CD14-positive monocyte (primary cell): ENCODE results near the gene KCNK1. TPM values are rescaled to one million over a fixed set of nuclear protein-coding genes. Genes with fewer than 3 reads are reported as not detected.

Experiments used
- DNase-seq, 3 donors: peaks; one replicate each; pipeline ENCODE4 v3.0.0-alpha.2; 2011 to 2022
- H2AFZ ChIP-seq: 2 replicates; pipeline ENCODE4 v1.6.0; 2012; ENCODE audit warnings: mild to moderate bottlenecking, low read depth, low read length, inconsistent platforms; ENCODE audit not compliant: insufficient read depth, poor library complexity, severe bottlenecking
- H3K27ac ChIP-seq, 2 donors: 1 replicate in 1 of 2; 2 replicates in 1 of 2; pipeline ENCODE4 v1.5.1; 2012 to 2013; ENCODE audit warnings: low read length in 2 of 2, control low read depth in 1 of 2, inconsistent platforms in 1 of 2, low read depth in 1 of 2, mild to moderate bottlenecking in 1 of 2
- H3K27me3 ChIP-seq, 2 donors: one replicate each; pipeline versions ENCODE4 v1.6.0 to v1.6.1; 2011 to 2013; ENCODE audit warnings: low read length in 2 of 2; ENCODE audit not compliant: control insufficient read depth in 2 of 2, insufficient read depth in 2 of 2
- H3K36me3 ChIP-seq, 2 donors: replicated peaks in 1 of 2; 1 replicate in 1 of 2; 2 replicates in 1 of 2; pipeline versions ENCODE4 v1.5.1 to v1.6.1; 2012 to 2013; ENCODE audit warnings: low read length in 2 of 2, control low read depth in 1 of 2, inconsistent platforms in 1 of 2, mild to moderate bottlenecking in 1 of 2; ENCODE audit not compliant: insufficient read depth in 2 of 2, control insufficient read depth in 1 of 2
- H3K4me1 ChIP-seq, 2 donors: 1 replicate in 1 of 2; 2 replicates in 1 of 2; pipeline versions ENCODE4 v1.5.1 to v1.6.1; 2012 to 2013; ENCODE audit warnings: low read length in 2 of 2, control low read depth in 1 of 2, inconsistent platforms in 1 of 2, mild to moderate bottlenecking in 1 of 2, moderate library complexity in 1 of 2; ENCODE audit not compliant: insufficient read depth in 2 of 2, control insufficient read depth in 1 of 2
- H3K4me2 ChIP-seq: replicated peaks from 2 replicates; pipeline ENCODE3; 2012; ENCODE audit warnings: low read length, moderate library complexity, mild to moderate bottlenecking; ENCODE audit not compliant: poor library complexity, severe bottlenecking; ENCODE audit errors: extremely low read depth
- H3K4me3 ChIP-seq, 3 experiments: fragments of 200-600 bp in 1 of 3; sonication (generic) in 1 of 3; replicated peaks in 1 of 3; 1 replicate in 2 of 3; 2 replicates in 1 of 3; pipeline ENCODE4 v1.5.1; 2011 to 2013; ENCODE audit warnings: low read length in 3 of 3, mild to moderate bottlenecking in 3 of 3, control low read depth in 2 of 3, low read depth in 2 of 3, inconsistent platforms in 1 of 3, moderate library complexity in 1 of 3
- H3K79me2 ChIP-seq: 2 replicates; pipeline ENCODE4 v1.6.0; 2012; ENCODE audit warnings: mild to moderate bottlenecking, control low read depth, inconsistent platforms, low read length, moderate library complexity; ENCODE audit not compliant: insufficient read depth
- H3K9ac ChIP-seq: 2 replicates; pipeline ENCODE4 v1.6.0; 2017; ENCODE audit warnings: low read length, mild to moderate bottlenecking; ENCODE audit not compliant: insufficient read depth, poor library complexity, severe bottlenecking
- H3K9me3 ChIP-seq, 2 donors: replicated peaks in 1 of 2; 1 replicate in 1 of 2; 2 replicates in 1 of 2; pipeline versions ENCODE4 v1.5.1 to v1.6.1; 2012 to 2013; ENCODE audit warnings: low read length in 2 of 2, control low read depth in 1 of 2; ENCODE audit not compliant: control insufficient read depth in 1 of 2, insufficient read depth in 1 of 2
- H4K20me1 ChIP-seq: 2 replicates; pipeline ENCODE4 v1.6.0; 2012; ENCODE audit warnings: mild to moderate bottlenecking, low read length, control low read depth, moderate library complexity; ENCODE audit not compliant: insufficient read depth
- H3K27ac Mint-ChIP-seq, 7 donors: one replicate each; pipeline ENCODE4 v1.8.0; 2020; ENCODE audit warnings: mild to moderate bottlenecking in 7 of 7, mixed read lengths in 7 of 7, moderate library complexity in 6 of 7, inconsistent platforms in 2 of 7
- H3K27me3 Mint-ChIP-seq, 3 donors: one replicate each; pipeline ENCODE4 v1.8.0; 2021 to 2022; ENCODE audit warnings: low read depth in 3 of 3, mild to moderate bottlenecking in 3 of 3, mixed read lengths in 3 of 3, moderate library complexity in 3 of 3, inconsistent platforms in 1 of 3
- H3K36me3 Mint-ChIP-seq, 2 donors: one replicate each; pipeline ENCODE4 v1.8.0; 2020; ENCODE audit warnings: mixed read lengths in 2 of 2, inconsistent platforms in 1 of 2, mild to moderate bottlenecking in 1 of 2
- H3K4me1 Mint-ChIP-seq: one replicate; pipeline ENCODE4 v1.8.0; 2020; ENCODE audit warnings: mild to moderate bottlenecking, mixed read lengths
- H3K4me3 Mint-ChIP-seq, 2 donors: one replicate each; pipeline ENCODE4 v1.8.0; 2020; ENCODE audit warnings: mild to moderate bottlenecking in 2 of 2, mixed read lengths in 2 of 2, moderate library complexity in 1 of 2
- H3K9me3 Mint-ChIP-seq, 7 donors: one replicate each; pipeline ENCODE4 v1.8.0; 2020 to 2022; ENCODE audit warnings: mixed read lengths in 7 of 7, mild to moderate bottlenecking in 6 of 7, moderate library complexity in 6 of 7, inconsistent platforms in 2 of 7
- WGBS: methylation state at CpG from one replicate; pipeline ENCODE4 v1.1.5; 2013; ENCODE audit warnings: missing lambda C conversion rate; ENCODE audit not compliant: insufficient coverage; 5-methylcytosine and 5-hydroxymethylcytosine counted together
- intact Hi-C, 2 donors: fragments of 100-400 bp; cut with micrococcal nuclease; formaldehyde crosslinking; loops; one replicate each; pipeline versions ENCODE4 v1.15.0 to v1.15.1; 2023
- polyA plus RNA-seq, 3 donors: library from polyadenylated mRNA; depleted of rRNA in 1 of 3; unstranded in 2 of 3; stranded (reverse) in 1 of 3; fragments of 300-500 nt in 2 of 3; fragments of >200 nt in 1 of 3; fragmentation: Illumina TruSeq in 2 of 3; gene quantifications; 1 replicate in 2 of 3; 2 replicates in 1 of 3; pipeline ENCODE4 v1.2.3, GENCODE V29; 2012 to 2021
- TF ChIP-seq, protein P1 (sequence below): fragments of 200-600 bp; IDR thresholded peaks from one replicate; pipeline ENCODE4 v1.8.0; 2022; ENCODE audit warnings: antibody characterized with exemption, mild to moderate bottlenecking

The KCNK1 gene
- polyA plus RNA-seq, 3 donors = not detected

DNA sequence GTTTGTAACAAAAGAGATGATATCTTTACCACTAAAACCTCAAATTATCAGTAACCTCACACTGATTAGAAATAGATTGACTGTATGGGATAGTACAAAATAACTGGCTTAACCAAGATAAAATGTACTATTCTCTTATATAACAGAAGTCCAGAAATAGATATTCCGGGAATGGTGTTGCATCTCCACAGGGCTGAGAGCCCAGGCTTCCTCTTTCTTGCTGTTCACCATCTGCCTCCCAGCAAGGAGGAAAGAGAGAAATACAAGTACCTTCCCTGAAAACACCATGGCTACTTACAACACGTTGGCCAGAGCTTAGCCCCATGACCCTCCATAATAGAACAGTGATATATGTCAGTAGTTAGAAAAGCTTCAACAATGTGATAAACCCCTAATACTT, 47.0 kb upstream of the KCNK1 start:
- peaks cover 0 to 14% (median 3%) of the 10 kb centered on the region in 7 donors for H3K9me3 Mint-ChIP-seq
- H3K4me3 Mint-ChIP-seq = no peak overlapping the region
- TF ChIP-seq, protein P1, sequence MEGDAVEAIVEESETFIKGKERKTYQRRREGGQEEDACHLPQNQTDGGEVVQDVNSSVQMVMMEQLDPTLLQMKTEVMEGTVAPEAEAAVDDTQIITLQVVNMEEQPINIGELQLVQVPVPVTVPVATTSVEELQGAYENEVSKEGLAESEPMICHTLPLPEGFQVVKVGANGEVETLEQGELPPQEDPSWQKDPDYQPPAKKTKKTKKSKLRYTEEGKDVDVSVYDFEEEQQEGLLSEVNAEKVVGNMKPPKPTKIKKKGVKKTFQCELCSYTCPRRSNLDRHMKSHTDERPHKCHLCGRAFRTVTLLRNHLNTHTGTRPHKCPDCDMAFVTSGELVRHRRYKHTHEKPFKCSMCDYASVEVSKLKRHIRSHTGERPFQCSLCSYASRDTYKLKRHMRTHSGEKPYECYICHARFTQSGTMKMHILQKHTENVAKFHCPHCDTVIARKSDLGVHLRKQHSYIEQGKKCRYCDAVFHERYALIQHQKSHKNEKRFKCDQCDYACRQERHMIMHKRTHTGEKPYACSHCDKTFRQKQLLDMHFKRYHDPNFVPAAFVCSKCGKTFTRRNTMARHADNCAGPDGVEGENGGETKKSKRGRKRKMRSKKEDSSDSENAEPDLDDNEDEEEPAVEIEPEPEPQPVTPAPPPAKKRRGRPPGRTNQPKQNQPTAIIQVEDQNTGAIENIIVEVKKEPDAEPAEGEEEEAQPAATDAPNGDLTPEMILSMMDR = no peak
- no peak overlapping the region for H3K4me3 ChIP-seq
- no peak overlapping the region for H3K9ac ChIP-seq
- no peak overlapping the region for H3K27ac ChIP-seq
- H2AFZ ChIP-seq = no peak overlapping the region
- no peaks in the 10 kb centered on the region for H3K27me3 ChIP-seq
- H3K27me3 Mint-ChIP-seq = peaks cover 0 to 3% (median 0%) of the 10 kb centered on the region in 3 donors
- intact Hi-C loops = no loop called here
- H3K36me3 Mint-ChIP-seq = no peaks in the 10 kb centered on the region
- H3K36me3 ChIP-seq = no peaks in the 10 kb centered on the region
- WGBS = no CpG with 5 or more reads among the region's 2 CpGs
- H3K27ac Mint-ChIP-seq = no peak overlapping the region
- H3K79me2 ChIP-seq = no peaks in the 10 kb centered on the region
- H4K20me1 ChIP-seq = no peaks in the 10 kb centered on the region
- no peaks in the 10 kb centered on the region for H3K9me3 ChIP-seq
- no peak overlapping the region for H3K4me2 ChIP-seq
- H3K4me1 ChIP-seq = no peaks in the 10 kb centered on the region
- H3K4me1 Mint-ChIP-seq = no peaks in the 10 kb centered on the region
- DNase-seq = no peak

DNA sequence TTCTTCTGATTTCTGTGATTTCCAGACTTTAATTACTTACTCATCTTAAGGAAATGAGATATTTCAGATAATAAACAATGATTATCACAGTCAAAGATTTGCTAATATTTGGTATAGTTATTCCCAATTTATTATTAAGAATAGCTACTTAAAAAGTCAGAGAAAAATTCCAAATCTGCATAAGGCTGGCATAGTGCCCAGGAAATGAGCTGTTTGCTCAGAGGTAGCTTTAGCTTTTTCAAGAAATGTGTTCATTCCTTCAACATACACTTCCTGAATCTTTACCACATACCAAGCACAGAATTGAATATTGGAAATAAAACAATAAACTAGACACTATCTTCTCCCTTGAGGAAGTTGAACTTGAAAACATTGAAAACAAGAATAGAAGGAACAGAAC, 44.3 kb upstream of the KCNK1 start:
- no peaks in the 10 kb centered on the region for H3K4me1 ChIP-seq
- no peak overlapping the region for H3K9ac ChIP-seq
- TF ChIP-seq, protein P1 = no peak
- Mint-ChIP-seq H3K4me1 (no peaks in the 10 kb centered on the region), H3K27me3 (peaks cover 0 to 5% (median 0%) of the 10 kb centered on the region in 3 donors), H3K36me3 (no peaks in the 10 kb centered on the region), H3K27ac (no peak overlapping the region), H3K4me3 (no peak overlapping the region), H3K9me3 (peaks cover 0 to 9% (median 2%) of the 10 kb centered on the region in 7 donors)
- H3K9me3 ChIP-seq = no peaks in the 10 kb centered on the region
- H3K79me2 ChIP-seq = no peaks in the 10 kb centered on the region
- no peaks in the 10 kb centered on the region for H3K27me3 ChIP-seq
- H3K4me2 ChIP-seq = no peak overlapping the region
- no peak overlapping the region for H3K4me3 ChIP-seq
- H4K20me1 ChIP-seq = no peaks in the 10 kb centered on the region
- DNase-seq = no peak
- intact Hi-C loops = no loop called here
- H2AFZ ChIP-seq = no peak overlapping the region
- H3K27ac ChIP-seq = no peak overlapping the region
- H3K36me3 ChIP-seq = no peaks in the 10 kb centered on the region
